Frontal cortex (tissue), 4 donors: ENCODE results near the gene ZNHIT2. TPM values are rescaled to one million over a fixed set of nuclear protein-coding genes. Genes with fewer than 3 reads are reported as not detected.

Experiments used
- DNase-seq, 2 donors: peaks; one replicate each; pipeline ENCODE4 v3.0.0; 2012; ENCODE audit warnings: low spot score in 2 of 2
- FAIRE-seq: peaks from 2 replicates; lab custom pipeline; 2012; peaks lifted over from hg19 to GRCh38; lab: Jason Lieb, UNC
- total RNA-seq: library from RNA; depleted of rRNA; stranded (reverse); fragments of >200 nt; gene quantifications from one replicate; pipeline ENCODE4 v1.2.3, GENCODE V29; 2014
- donor health status: control.
- donor health status: control.
- donor health status: control.

Gene ZNHIT2
- total RNA-seq, 1 donor from 2014 or later = 6.1 TPM

- DNase-seq (peak; percentile 81 to 91), FAIRE-seq (no peak)
These were observed 17.6 kb upstream of the ZNHIT2 start for GRCh38 chr11:65134952-65135632.

- DNase-seq (peak; percentile 92 to 96), FAIRE-seq (no peak)
These were observed 16.9 kb upstream of the ZNHIT2 start, which contains the start of gene SYVN1 for GRCh38 chr11:65134240-65134951. SYVN1 (minus strand) TSS chr11:65134519; CDS start chr11:65133601, 918 bp downstream.

- no peak for FAIRE-seq
- DNase-seq = peak in 1 of 2 donors; percentile 21
These were observed 16.2 kb upstream of the ZNHIT2 start for GRCh38 chr11:65133724-65134123.

DNA sequence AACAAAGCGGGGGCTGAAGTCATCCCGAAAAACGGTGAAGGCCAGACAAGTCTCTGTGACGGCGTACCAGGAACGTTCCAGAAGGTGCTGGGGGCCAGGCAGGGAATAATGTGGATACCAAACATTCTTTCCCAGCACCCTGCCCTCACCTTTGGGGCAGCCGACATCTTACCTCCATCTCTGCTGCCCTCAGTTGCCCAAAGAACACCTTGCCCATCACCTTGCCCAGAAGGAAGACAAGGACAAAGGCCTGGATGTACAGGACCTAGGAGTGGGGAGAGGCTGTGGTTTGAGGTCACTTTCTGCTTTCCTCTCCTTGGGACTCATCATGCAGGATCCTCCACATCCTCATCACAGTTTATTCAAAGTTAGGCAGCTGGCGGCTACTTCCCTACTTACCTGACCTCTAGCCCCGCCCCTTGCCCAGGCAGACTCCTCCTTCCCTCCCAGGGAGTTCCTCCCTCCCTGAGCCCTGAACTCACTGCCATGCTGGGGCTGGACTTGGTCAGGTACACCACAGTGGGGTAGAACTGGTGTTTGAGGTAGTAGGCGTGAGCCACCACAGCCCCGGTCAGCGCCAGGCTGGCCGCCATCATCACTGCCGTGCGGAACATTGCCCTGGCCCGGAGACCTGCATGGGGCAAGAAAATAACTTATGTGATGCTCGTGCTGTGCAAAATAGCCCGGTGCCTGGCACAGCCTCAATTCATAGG is 15.6 kb upstream of the ZNHIT2 start:
- FAIRE-seq (no peak), DNase-seq (peak in 1 of 2 donors; percentile 11)

GRCh38 chr11:65132238-65132987 is 14.9 kb upstream of the ZNHIT2 start:
- DNase-seq (peak in 1 of 2 donors; percentile 3), FAIRE-seq (no peak)

DNA sequence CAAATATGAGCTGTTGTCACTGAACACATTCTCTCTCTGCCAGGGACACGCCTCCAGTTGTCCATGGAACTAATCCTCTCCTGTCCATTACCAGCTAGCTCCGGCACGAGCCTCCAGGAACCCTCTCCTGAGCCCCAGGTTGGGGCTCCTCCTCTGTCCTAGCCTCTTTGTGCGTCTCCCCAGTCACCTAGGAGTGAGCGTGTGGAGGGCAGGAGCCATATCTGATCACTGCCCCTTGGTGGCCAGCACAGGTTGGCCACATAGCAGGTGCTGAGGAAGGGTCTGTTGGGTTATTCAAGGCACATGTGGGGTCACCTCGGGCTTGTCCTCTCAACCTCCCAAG is 14.4 kb upstream of the ZNHIT2 start:
- FAIRE-seq (no peak), DNase-seq (peak in 1 of 2 donors; percentile 4)

GRCh38 chr11:65131417-65131776 is 13.9 kb upstream of the ZNHIT2 start:
- FAIRE-seq (no peak), DNase-seq (no peak)

DNA sequence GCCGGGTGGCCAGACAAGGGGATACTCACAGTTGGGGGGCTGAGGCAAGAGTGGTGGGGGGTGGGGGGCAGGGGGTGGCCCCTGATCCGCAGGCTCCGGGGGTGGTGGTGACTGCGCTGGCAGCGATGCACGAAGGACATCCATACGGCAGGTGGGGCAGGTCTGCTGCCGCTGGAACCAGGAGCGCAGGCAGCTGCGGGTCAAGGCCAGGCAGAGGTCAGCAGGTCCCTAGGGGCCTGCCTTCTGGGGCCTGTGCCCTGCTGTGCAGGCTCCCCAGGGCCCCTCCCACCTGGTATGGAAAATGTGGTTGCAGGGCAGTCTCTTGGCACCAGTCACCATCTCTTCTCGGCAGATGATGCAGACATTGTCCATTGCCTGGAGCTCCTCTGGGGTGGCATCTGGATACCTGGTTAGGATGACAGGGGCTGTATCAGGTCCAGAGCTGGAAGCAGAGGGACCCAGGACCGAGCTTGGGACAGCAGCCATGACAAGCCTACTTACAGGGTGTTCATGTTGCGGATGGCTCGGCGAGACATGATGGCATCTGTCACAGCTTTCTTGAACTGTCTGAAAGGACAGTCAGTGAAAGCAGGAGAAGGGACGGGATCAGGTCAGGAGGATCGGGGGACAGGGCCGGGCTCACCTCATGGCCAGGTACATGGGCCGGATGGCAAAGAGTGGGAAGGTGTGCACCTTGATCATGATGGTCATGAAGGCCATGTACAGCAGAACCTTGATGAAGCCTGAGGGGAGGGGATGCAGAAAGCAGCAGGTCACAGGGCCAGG is 13.3 kb upstream of the ZNHIT2 start:
- DNase-seq = no peak
- no peak for FAIRE-seq

DNA sequence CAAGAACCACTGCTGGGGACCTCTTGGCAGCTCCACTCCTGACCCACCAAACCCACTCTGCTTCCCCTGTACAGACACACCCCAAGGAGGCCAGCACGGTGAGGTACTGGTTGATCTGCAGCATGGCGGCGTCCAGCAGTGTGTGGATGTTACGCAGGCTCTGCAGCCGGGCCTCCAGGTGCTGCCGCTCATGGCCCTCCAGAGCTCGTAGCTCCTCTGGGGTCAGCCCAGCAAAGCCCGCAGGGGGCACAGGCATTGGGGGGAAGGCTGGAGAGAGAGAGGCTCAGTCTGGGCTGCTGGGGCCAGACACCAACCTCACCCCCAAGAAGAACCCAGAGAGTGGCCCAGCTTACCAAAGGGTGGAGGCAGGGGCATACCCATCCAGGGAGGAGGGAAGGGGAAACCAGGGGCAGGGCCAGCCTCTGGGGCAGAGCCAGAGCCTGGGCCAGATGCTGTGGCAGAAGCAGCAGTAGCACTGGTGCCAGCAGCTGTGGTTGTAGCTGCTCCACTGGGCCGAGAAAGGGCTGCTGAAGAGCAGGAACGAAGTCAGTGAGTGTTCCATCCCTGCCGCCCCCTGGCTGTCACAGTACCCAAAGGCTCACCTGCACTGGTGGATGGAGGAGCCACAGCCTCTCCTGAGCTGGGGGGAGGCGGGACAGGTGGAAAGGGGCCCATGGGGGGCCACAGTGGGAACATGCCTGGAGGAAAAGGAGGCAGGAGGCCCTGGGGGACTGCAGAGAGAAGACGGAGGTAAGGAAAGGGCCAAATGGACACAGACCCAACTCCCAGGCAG is 12.3 kb upstream of the ZNHIT2 start:
- FAIRE-seq = no peak

GRCh38 chr11:65128182-65129145 is 11.0 kb upstream of the ZNHIT2 start:
- DNase-seq (peak in 1 of 2 donors; percentile 2), FAIRE-seq (no peak)

More for the DNA sequence above, 12.3 kb upstream of the ZNHIT2 start:
- no peak for DNase-seq

- DNase-seq = no peak
- no peak for FAIRE-seq
These were observed 10.1 kb upstream of the ZNHIT2 start for GRCh38 chr11:65127473-65128181.

GRCh38 chr11:65126624-65127274 is 9.2 kb upstream of the ZNHIT2 start:
- DNase-seq (no peak), FAIRE-seq (no peak)

DNA sequence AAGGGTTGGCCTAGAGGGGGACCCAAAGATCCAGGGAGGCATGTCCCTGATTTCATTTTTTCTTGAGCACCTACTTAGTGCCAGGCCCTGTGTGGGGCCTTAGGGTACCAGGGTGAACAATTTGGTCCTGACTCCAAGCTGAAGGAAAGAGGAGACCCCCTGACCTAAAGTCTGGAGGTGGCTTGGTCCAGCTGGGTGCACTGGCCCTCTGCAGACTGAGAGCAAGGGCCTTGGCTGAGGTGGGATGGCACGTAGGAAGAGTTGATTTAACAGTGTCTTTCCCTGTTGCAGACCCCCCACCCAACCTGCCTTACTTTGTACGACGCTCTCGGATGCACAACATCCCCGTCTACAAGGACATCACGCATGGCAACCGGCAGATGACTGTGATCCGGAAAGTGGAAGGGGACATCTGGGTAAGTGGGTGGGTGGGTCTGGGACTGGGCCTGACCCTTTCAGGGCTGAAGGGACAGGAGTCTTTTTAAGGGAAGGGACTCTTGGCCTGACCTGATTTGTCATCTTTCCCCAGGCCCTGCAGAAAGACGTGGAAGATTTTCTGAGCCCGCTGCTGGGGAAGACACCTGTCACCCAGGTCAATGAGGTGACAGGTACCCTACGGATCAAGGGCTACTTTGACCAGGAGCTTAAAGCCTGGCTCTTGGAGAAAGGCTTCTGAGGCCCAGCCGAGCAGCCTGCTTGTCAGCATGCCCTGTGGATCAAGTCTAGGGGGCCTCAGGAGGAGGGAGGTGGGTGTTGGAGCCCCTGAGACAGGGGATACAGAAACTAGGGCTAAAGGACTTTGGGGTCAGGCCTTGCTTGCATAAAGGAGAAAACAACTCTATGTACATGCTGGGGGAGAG is 7.9 kb upstream of the ZNHIT2 start:
- FAIRE-seq = no peak
- DNase-seq = no peak

DNA sequence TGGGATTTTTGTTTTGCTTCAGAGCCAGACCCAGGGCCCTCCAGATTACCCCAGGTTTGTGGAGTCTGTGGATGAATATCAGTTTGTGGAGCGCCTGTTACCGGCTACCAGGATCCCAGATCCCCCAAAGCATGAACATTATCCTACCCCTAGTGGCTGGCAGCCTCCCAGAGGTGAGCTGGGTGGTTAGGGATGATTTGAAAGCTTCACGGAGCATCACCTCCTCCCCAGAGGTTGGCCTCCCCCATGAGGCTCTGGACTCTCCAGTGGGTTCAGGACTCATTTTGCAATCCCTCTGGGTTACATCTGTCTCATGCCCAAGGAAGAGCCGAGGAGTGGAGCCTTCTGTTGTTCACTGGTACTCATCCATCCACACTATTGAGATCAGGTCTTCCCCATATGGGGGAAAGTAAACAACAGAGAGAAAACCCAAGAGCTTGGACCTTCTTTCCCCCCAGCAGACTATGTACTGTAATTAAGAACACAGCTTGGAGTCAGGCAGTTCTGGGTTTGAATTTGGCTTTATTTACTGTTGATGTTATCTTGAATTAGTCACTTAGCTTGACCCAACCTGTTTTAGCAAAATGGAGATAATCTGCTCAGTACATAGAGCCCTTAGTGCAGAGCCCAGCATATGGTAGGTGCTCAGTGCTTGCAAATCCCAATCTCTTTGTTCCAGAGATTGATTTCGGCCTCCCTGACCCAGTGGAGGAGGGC is 7.1 kb upstream of the ZNHIT2 start:
- DNase-seq = no peak
- FAIRE-seq = no peak
